ENCODE measurements around the gene ANXA7.
"Not testable (repeated sequence)": the region's sequence is repeated elsewhere in the genome, so short reads cannot be mapped to it uniquely, and the experiment has no call there.

ANXA7 gene

DNA sequence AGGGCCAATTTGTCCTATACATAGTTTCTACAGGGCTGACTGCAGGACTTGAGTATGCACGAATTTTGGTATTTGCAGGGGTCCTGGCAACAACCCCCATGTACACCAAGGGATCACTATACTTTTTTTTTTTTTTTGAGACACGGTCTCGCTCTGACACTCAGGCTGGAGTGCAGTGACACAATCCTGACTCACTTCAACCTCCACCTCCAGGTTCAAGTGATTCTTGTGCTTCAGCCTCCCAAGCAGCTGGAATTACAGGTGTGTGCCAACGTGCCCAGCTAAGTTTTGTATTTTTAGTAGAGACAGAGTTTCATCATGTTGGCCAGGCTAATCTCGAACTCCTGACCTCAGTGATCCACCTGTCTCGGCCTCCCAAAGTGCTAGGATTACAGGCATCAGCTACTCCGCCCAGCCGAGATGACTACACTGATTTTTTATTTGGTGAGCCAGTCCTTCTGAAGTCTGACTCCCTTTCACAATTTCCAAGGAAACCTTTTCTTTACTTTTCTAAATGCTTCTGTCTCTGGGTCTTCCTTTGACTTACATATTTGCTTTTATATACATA is 75.0 kb downstream of the ANXA7 start:
- DNase-seq (ENCODE audit: low spot score) = no peak

- no peak for DNase-seq (ENCODE audit: low spot score)
Observed at GRCh38 chr10:73333202-73333601, 80.7 kb downstream of the ANXA7 start.

DNA sequence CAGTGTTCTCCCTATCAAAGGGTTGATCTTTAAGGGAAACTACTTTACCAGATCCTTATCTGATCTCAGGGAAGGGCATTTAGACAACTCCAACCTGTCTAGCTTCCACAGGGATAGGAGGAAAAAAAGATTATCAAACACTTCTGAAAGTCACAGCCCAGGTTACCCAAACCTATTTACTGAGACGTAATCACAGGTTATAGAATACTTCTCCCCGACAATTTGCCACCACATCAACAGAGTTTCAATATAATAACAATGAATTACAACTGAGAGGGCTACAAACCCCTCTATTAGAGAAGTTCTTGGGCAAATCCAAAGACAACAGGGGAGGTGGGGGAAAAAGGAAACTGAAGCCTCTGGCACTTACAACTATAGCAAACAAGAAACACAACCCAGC is 81.5 kb downstream of the ANXA7 start:
- no peak for DNase-seq (ENCODE audit: low spot score)

DNA sequence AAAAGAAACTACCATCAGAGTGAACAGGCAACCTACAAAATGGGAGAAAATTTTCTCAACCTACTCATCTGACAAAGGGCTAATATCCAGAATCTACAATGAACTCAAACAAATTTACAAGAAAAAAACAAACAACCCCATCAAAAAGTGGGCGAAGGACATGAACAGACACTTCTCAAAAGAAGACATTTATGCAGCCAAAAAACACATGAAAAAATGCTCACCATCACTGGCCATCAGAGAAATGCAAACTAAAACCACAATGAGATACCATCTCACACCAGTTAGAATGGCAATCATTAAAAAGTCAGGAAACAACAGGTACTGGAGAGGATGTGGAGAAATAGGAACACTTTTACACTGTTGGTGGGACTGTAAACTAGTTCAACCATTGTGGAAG is 85.3 kb downstream of the ANXA7 start:
- not testable (repeated sequence) for DNase-seq (ENCODE audit: low spot score)

DNA sequence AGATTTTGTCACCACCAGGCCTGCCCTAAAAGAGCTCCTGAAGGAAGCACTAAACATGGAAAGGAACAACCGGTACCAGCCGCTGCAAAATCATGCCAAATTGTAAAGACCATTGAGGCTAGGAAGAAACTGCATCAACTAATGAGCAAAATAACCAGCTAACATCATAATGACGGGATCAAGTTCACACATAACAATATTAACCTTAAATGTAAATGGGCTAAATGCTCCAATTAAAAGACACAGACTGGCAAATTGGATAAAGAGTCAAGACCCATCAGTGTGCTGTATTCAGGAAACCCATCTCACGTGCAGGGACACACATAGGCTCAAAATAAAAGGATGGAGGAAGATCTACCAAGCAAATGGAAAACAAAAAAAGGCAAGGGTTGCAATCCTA is 88.6 kb downstream of the ANXA7 start:
- not testable (repeated sequence) for DNase-seq (ENCODE audit: low spot score)
